CD4-positive, alpha-beta T cell treated with Interleukin-4 for 4 hours (primary cell): ENCODE results near the gene PROC.

Source experiments
- DNase-seq: peaks from one replicate; pipeline ENCODE4 v3.0.0-alpha.2; 2020

The PROC gene

DNA sequence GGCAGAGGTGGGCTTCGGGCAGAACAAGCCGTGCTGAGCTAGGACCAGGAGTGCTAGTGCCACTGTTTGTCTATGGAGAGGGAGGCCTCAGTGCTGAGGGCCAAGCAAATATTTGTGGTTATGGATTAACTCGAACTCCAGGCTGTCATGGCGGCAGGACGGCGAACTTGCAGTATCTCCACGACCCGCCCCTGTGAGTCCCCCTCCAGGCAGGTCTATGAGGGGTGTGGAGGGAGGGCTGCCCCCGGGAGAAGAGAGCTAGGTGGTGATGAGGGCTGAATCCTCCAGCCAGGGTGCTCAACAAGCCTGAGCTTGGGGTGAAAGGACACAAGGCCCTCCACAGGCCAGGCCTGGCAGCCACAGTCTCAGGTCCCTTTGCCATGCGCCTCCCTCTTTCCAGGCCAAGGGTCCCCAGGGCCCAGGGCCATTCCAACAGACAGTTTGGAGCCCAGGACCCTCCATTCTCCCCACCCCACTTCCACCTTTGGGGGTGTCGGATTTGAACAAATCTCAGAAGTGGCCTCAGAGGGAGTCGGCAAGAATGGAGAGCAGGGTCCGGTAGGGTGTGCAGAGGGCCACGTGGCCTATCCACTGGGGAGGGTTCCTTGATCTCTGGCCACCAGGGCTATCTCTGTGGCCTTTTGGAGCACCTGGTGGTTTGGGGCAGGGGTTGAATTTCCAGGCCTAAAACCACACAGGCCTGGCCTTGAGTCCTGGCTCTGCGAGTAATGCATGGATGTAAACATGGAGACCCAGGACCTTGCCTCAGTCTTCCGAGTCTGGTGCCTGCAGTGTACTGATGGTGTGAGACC is at the start of gene PROC:
PROC (plus strand) TSS at position 128 of the 812 bp plus-strand sequence. CDS start 1,516 bp downstream, outside the sequence.
- DNase-seq, result no peak

- no peak for DNase-seq
Measured at GRCh38 chr2:127370010-127370409, 48.2 kb upstream of the PROC start.

DNA sequence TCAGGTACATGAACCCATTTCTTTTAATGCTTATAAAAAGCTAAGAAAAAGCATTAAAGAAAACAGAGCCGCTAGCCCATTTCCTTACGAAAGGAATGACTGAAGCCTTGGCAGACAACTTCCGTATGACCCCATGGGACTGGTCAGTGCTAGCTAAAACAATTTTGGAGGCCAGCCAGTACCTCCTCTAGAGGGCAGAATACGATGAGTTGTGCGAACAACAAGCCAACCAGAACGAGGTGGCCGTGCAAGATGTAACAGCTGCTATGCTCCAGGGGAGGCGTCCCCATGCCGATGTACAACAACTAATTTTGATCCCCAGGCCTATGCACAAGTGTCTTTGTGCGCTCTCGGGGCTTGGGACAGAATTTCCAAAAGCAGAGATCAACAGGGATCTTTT is 47.2 kb upstream of the PROC start:
- no peak for DNase-seq

- DNase-seq, result no peak
Measured at GRCh38 chr2:127373362-127374083, 44.7 kb upstream of the PROC start.

DNA sequence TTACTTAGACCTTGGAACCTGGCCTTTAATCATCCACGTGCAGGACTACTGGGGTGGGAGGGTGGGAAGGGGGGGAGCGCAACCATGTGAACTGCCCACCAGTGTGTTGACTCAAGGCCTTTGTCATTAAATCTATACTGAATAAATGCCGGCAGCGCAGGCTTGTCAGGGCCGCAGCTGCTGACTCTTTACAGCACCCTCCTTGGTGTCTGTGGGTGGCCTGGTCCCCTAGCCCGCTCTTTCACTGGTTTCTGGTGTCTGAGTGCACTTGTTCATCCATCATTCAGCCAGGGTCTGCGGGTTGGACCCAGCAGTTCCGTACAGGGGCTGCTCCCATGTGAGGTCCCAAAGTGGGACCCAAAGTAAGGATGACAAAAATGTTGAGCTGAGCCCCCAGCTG is 42.0 kb upstream of the PROC start:
- DNase-seq, result no peak

- no peak for DNase-seq
Measured at GRCh38 chr2:127377262-127377661, 41.0 kb upstream of the PROC start.

DNA sequence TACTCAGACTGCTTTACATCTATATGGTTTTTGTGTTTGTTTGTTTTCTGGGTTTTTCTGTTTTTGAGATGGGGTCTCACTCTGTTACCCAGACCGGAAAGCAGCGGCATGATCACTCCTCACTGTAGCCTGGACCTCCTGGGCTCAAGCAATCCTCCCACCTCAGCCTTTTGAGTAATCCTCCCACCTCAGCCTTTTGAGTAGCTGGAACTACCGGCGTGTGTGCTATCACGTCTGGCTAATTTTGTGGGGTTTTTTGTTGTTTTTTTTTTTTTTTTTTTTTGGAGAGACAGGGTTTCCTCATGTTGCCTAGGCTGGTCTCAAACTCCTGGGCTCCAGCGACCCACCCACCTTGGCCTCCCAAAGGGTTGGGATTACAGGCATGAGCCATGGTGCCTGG is 39.5 kb upstream of the PROC start:
- no peak for DNase-seq

DNA sequence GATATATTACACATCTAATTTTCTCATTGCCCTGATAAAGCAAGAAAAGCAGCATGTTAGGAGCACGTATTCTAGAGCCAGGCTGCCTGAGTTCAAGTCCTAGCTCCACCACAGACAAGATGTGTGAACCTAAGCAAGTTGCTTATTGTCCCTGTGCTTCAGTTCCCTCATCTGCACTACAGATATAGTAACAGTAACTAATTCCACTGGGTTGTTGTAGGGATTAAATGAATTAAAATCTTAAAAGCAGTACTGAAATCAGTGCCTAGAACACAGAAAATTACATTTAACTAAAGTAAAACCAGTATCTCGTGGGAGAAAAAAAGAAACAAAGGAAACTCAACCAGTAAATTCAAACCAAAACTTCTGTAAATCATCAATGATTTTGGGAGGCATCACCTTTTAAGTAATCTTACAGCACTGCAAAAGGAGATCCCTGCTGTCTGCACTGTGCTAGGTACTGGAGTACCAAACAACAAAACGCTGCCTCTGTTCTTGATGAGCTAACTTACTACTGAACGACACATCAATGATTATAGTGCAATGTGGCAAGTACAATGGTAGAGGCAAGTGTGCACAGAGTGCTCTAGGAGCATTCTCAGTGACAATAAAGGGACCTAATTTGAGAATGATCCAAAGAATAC is 38.4 kb upstream of the PROC start:
- no peak for DNase-seq

DNA sequence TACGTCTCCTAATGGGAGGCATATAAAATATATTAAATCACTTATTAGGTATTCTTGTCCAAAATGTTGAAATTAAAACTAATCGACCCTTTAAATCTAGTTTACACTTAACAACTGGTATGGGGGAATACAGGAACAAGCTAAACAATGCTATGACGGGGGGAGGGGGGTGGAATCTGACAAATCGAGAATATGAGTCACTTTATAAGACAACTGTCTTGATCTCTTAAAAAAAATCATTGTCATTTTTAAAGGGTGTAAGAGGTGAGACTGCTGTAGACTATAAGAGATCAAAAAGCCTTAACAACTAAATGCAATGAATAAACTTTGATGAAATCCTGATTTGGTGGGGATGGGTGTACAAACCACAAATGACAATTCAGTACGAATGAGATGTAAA is 36.5 kb upstream of the PROC start:
- no peak for DNase-seq

- no peak for DNase-seq
Measured at GRCh38 chr2:127382831-127383230, 35.4 kb upstream of the PROC start.

DNA sequence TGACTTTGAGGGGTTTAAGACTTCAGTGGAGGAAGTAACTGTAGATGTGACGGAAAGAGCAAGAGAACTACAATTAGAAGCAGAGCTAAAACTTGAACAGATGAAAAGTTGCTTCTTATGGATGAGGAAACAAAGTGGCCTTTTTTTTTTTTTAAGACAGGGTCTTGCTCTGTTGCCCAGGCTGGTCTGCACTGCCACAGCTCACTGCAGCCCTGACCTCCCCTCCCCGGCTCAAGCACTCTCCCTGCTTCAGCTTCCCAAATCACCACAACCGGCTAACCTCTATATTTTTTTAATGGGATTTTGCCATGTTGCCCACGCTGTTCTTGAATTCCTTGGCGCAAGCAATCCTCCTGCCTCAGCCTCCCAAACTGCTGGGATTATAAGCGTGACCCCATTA is 33.7 kb upstream of the PROC start:
- no peak for DNase-seq

DNA sequence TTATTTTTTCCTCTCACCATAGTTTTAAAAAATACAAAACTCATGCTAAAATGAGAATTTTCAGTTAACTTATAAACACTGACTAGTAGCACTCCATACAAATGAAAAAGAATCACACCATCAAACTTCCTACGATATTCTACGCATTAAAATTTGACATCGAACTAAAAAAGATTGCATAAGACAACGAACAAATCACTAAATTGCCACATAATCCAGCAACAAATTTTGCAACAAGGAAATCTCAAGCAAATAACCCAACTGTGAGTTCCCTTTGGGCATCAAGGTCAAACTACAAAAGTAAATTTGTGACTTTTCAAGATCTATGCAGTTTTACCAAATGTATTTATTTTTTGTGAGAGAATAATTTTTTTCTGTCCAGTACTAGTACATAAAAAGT is 32.0 kb upstream of the PROC start:
- no peak for DNase-seq

DNA sequence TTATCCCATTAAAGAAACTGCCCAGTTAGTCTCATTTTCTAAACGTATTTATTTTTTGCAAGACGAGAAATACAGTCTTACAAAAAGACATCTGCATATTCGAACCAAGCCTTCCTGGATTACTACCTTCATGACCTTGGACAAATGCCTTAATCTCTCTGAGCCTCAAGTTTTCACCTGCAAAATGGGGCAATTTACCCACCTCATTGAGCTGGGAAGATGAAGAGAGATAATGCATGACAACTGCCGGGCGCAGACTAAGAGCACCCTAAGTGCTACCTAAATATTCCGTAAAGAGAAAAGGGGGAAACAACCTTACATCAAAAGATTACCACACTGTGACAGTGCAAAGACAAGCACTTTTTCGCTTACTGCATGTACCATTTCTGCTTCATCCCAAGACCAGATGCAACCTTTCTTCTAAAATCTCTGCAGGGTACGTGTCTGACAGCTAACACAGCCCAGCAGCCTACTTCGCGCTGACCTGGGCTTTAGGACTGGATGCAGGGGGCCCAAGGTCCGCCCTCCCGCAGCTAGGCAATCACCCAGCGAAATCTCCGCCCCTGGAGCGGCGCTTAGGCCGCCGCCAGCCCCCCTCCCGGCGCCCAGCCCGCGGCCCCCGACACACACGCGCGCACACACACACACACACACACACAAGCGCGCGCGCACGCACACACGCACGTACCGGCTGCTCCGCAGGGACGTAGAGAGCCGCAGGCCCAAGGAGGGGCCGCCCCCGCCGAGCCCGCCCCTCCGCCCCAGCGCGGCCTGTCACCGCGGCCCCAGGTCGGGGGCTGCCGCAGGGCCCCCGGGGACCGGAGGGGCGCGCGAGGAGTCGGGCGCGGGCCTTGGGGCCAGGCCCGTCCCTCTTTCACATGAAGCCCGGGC is 31.2 kb upstream of the PROC start:
- DNase-seq, result peak; percentile 84

DNA sequence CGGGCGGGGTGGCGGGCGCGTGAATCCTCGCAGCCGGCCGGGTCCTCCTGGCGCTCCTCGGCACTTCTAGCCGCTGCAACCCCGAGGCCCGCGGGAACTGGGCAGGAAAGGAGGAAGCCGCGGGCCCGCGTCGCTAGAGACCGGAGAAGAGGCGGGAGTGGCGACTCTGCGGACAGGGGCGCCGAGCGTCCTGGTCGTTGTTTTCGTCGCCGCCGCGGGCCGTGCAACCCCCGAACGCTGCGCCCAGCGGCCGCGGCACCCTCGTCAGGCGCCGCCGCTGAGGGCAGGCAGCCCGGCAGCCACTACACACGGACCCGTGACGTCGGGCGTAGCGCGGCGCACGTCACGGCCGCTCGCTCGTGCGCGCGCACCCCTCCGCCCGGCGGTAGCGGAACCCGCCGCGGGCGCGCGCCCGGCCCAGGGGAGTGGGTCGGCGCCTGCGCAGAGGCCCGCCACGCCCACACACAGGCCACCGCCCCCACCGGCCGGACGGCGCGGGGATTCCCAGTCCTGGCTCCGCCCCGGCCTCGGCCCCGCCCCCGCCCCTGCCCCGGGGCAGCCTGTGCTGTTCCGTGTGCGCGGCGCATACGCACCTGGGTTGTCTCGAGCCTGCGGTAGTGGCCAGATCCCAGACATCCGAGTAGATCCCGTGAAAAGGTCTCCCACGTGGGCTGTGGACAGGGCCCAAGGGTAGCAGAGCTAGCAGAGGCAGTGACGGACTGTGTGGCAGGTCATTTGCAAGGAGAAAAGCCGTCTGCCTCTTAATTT is 30.4 kb upstream of the PROC start, which contains the start of gene MAP3K2:
MAP3K2 (minus strand) TSS at position 321 of the 768 bp plus-strand sequence. CDS start 44,846 bp downstream, outside the sequence.
- DNase-seq, result peak; percentile 92

GRCh38 chr2:127388423-127389164 is 29.6 kb upstream of the PROC start:
- peak; percentile 73 for DNase-seq

DNA sequence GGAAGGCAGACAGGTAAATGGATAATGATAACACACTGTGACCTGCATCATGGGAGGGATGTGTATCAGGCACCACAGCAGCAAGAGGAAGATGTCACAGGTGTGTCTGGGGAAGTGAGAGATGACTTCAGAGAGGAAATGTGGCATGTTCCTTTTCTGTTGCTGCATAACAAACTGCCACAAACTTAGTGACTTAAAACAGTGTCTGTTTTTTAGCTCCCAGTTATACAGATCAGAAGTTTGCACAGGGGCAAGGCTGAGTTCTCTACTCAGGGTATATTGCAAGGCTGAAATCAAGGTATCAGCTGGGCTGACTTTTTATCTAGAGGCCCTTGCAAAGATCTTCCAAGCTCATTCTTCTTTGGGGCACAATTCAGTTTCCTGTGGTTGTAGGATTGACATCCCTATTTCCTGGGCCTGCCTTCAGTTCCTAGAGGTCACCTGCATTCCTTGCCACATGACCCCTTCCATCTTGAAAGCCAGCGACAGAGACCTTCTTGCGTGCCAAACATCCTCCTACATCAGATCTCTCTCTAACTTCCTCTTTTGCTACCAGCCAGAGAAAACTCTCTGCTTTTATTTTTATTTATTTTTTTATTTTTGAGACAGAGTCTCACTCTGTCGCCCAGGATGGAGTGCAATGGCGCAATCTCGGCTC is 28.3 kb upstream of the PROC start:
- peak; percentile 67 for DNase-seq

DNA sequence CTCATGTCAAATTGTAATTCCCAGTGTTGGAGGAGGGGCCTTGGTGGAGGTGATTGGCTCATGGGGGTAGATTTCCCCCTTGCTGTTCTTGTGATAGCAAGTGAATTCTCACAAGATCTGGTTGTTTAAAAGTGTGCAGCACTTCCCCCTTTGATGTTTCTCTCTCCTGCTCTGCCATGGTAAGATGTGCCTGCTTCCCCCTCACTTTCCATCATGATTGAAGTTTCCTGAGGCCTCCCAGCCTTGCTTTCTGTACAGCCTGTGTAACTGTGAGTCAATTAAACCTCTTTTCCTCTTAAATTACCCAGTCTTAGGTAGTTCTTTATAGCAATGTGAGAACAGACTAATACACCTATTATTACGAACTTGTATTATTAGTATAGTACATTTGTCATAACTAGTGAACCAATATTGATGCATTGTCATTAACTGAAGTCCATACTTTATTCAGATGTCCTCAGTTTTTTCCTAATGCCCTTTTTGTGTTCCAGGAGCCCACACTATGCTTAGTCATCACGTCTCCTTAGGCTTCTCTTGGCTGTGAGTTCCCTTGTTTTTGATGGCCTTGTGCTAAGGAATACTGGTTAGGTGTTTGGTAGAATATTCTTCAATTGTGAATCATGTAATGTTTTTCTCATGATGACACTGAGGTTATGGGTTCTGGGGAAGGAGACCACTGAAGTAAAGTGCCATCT is 25.9 kb upstream of the PROC start:
- DNase-seq, result no peak

DNA sequence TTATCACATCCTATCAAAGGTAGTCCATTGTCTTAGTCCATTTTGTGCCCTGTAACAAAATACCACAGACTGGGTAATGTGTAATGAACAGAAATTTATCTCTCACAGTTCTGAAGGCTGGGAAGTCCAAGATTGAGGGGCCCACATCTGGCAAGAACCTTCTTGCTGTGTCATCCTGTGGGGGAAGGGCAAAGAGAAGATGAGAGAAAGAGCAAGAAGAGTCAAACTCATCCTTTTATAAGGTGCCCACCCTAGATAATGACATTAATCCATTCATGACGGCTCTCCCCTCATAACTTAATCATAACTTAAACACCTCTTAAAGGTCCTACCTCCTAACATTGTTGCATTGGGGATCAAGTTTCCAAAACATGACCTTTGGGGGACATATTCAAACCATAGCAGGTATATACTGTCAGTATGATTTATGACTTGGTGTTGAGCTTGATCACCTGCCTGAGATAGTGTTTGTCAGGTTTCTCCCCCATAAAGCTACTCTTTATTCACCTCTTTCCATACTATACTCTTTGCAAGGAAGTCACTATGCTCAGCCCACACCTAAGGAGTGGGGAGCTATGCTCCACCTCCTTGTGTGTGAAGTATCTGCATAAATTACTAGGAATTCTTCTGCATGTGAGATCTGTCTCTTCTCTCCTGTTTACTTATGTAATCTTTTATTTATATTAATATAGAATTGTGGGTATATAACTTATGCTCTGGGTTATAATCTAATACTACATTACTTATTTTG is 25.2 kb upstream of the PROC start:
- DNase-seq, result no peak

DNA sequence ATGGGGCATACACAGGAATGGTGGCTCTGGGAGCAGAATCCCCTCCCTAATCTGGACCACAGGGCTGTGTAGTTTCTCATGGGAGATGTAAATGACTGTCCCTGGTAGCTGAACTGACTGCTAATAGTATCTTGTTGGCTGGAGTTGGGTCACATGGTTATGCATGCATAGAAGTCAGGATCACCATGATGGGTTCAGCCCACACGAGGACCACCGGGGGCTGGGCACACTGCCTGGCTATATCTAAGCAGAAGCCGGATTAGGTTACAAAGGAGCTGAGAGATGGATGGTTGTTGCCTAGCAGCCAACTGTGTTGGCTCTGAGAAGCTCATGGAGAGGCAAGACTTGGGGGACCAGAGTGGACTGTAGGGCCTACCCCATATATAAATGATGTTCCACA is 23.7 kb upstream of the PROC start:
- DNase-seq, result no peak
